Mesenchymal stem cell (in vitro differentiated cells and primary cell): ENCODE measurements around the gene PRKAB2.
"Not testable (repeated sequence)": the region's sequence is repeated elsewhere in the genome, so short reads cannot be mapped to it uniquely, and the experiment has no call there.

Source experiments
- DNase-seq: peaks from one replicate; pipeline ENCODE4 v3.0.0-alpha.2; 2013
- H2AFZ ChIP-seq: one replicate; pipeline ENCODE4 v1.6.1; 2013; ENCODE audit warnings: low read depth, mild to moderate bottlenecking, control low read depth, inconsistent platforms, low read length, moderate library complexity
- H2AK5ac ChIP-seq: 2 replicates; pipeline ENCODE4 v1.6.1; 2013; ENCODE audit warnings: low read length, moderate library complexity, mild to moderate bottlenecking, inconsistent platforms; ENCODE audit not compliant: severe bottlenecking
- H2BK120ac ChIP-seq: one replicate; pipeline ENCODE4 v1.6.1; 2013; ENCODE audit warnings: low read depth, mild to moderate bottlenecking, inconsistent platforms, low read length, moderate library complexity
- H2BK12ac ChIP-seq, 2 experiments: one replicate each; pipeline ENCODE4 v1.6.1; 2013; ENCODE audit warnings: inconsistent platforms in 2 of 2, low read length in 2 of 2, mild to moderate bottlenecking in 2 of 2, moderate library complexity in 2 of 2, control low read depth in 1 of 2
- H2BK15ac ChIP-seq: one replicate; pipeline ENCODE4 v1.6.1; 2013; ENCODE audit warnings: mild to moderate bottlenecking, low read depth, inconsistent platforms; ENCODE audit not compliant: poor library complexity, severe bottlenecking
- H2BK5ac ChIP-seq: 2 replicates; pipeline ENCODE4 v1.6.1; 2013; ENCODE audit warnings: low read depth, mild to moderate bottlenecking, low read length, control low read depth, inconsistent platforms; ENCODE audit not compliant: poor library complexity, severe bottlenecking
- H3K14ac ChIP-seq, 2 experiments: one replicate each; pipeline ENCODE4 v1.6.1; 2013; ENCODE audit warnings: inconsistent platforms in 2 of 2, low read length in 2 of 2, control low read depth in 1 of 2, mild to moderate bottlenecking in 1 of 2, moderate library complexity in 1 of 2
- H3K18ac ChIP-seq, 2 experiments: one replicate each; pipeline ENCODE4 v1.6.1; 2013; ENCODE audit warnings: inconsistent platforms in 2 of 2, low read length in 2 of 2, control low read depth in 1 of 2, low read depth in 1 of 2, mild to moderate bottlenecking in 1 of 2
- H3K23ac ChIP-seq, 2 experiments: one replicate each; pipeline ENCODE4 v1.6.1; 2013; ENCODE audit warnings: inconsistent platforms in 2 of 2, low read length in 2 of 2, mild to moderate bottlenecking in 2 of 2, moderate library complexity in 2 of 2, control low read depth in 1 of 2
- H3K27ac ChIP-seq: 2 replicates; pipeline ENCODE4 v1.5.1; 2013; ENCODE audit warnings: mild to moderate bottlenecking, moderate library complexity, low read length, control low read depth, inconsistent platforms; ENCODE audit not compliant: poor library complexity, severe bottlenecking
- H3K27me3 ChIP-seq, 2 experiments: 2 replicates each; pipeline versions ENCODE4 v1.6.1 to v1.7.0; 2013; ENCODE audit warnings: low read length in 2 of 2, mild to moderate bottlenecking in 2 of 2, moderate library complexity in 2 of 2, control low read depth in 1 of 2, inconsistent platforms in 1 of 2; ENCODE audit not compliant: control insufficient read depth in 1 of 2, insufficient read depth in 1 of 2
- H3K36me3 ChIP-seq, 2 experiments: 2 replicates each; pipeline versions ENCODE4 v1.6.1 to v1.7.0; 2013; ENCODE audit warnings: low read length in 2 of 2, control low read depth in 1 of 2, inconsistent platforms in 1 of 2, low read depth in 1 of 2, mild to moderate bottlenecking in 1 of 2; ENCODE audit not compliant: insufficient read depth in 2 of 2, control insufficient read depth in 1 of 2
- H3K4ac ChIP-seq, 2 experiments: one replicate each; pipeline ENCODE4 v1.6.1; 2013; ENCODE audit warnings: inconsistent platforms in 2 of 2, low read length in 2 of 2, mild to moderate bottlenecking in 2 of 2, moderate library complexity in 2 of 2, control low read depth in 1 of 2, low read depth in 1 of 2
- H3K4me1 ChIP-seq: 2 replicates; pipeline ENCODE4 v1.6.1; 2013; ENCODE audit warnings: low read depth, low read length, control low read depth; ENCODE audit not compliant: control insufficient read depth, insufficient read depth
- H3K4me2 ChIP-seq: 2 replicates; pipeline ENCODE4 v1.6.1; 2013; ENCODE audit warnings: low read length, mild to moderate bottlenecking, inconsistent platforms; ENCODE audit not compliant: poor library complexity, severe bottlenecking
- H3K4me3 ChIP-seq, 2 experiments: 2 replicates each; pipeline versions ENCODE4 v1.5.1 to v1.7.0; 2013; ENCODE audit warnings: low read length in 2 of 2, mild to moderate bottlenecking in 2 of 2, control low read depth in 1 of 2, low read depth in 1 of 2; ENCODE audit not compliant: insufficient read depth in 1 of 2
- H3K79me1 ChIP-seq: replicated peaks from 2 replicates; pipeline ENCODE4 v1.6.1; 2013; ENCODE audit warnings: mild to moderate bottlenecking, control low read depth, low read length, inconsistent platforms; ENCODE audit not compliant: poor library complexity, severe bottlenecking
- H3K9ac ChIP-seq: 2 replicates; pipeline ENCODE4 v1.7.0; 2013; ENCODE audit warnings: mild to moderate bottlenecking, low read length, moderate library complexity
- H3K9me3 ChIP-seq: 2 replicates; pipeline ENCODE4 v1.7.0; 2013; ENCODE audit warnings: mild to moderate bottlenecking, low read length; ENCODE audit not compliant: control insufficient read depth
- H4K8ac ChIP-seq: one replicate; pipeline ENCODE4 v1.6.1; 2013; ENCODE audit warnings: inconsistent platforms, mild to moderate bottlenecking, low read length, moderate library complexity
- H4K91ac ChIP-seq: one replicate; pipeline ENCODE4 v1.6.1; 2013; ENCODE audit warnings: mild to moderate bottlenecking, low read length, inconsistent platforms
- WGBS: methylation state at CpG from one replicate; pipeline ENCODE4 v1.1.7; 2013; ENCODE audit warnings: mixed read lengths; 5-methylcytosine and 5-hydroxymethylcytosine counted together

Gene PRKAB2

DNA sequence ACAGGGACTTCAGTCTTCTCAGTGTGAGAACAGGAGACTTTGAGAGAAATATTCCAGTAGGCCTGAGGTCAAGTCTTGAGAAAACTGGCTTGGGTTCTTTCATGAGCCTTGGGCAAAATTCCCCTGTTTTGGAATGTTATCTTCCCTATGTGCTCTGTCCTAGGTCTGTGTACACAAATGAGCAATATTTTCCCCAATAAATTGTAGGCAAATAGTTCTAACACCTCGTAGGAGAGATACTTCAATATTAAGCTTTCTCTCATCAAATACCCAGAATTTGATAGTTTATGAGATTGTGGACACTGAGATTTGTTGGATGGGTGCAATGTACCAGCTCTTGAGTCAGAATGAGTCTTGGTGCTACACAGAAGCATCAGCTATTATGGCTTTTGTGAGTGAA is 57.9 kb downstream of the PRKAB2 start:
- H3K23ac ChIP-seq, H3K14ac ChIP-seq, H3K79me1 ChIP-seq, DNase-seq, H4K8ac ChIP-seq, H4K91ac ChIP-seq, H2BK120ac ChIP-seq, H3K4ac ChIP-seq, H3K9ac ChIP-seq, H3K9me3 ChIP-seq, H2BK15ac ChIP-seq, H2AFZ ChIP-seq, H3K18ac ChIP-seq, H3K4me1 ChIP-seq, H2BK5ac ChIP-seq, H2AK5ac ChIP-seq, H3K36me3 ChIP-seq, H3K27ac ChIP-seq, H3K4me3 ChIP-seq, H3K4me2 ChIP-seq, H2BK12ac ChIP-seq: not testable (repeated sequence)
- H3K27me3 ChIP-seq, result peaks cover 0 to 14% of the 10 kb centered on the region in 2 experiments
- WGBS, result no CpG with 5 or more reads among the region's 1 CpG

DNA sequence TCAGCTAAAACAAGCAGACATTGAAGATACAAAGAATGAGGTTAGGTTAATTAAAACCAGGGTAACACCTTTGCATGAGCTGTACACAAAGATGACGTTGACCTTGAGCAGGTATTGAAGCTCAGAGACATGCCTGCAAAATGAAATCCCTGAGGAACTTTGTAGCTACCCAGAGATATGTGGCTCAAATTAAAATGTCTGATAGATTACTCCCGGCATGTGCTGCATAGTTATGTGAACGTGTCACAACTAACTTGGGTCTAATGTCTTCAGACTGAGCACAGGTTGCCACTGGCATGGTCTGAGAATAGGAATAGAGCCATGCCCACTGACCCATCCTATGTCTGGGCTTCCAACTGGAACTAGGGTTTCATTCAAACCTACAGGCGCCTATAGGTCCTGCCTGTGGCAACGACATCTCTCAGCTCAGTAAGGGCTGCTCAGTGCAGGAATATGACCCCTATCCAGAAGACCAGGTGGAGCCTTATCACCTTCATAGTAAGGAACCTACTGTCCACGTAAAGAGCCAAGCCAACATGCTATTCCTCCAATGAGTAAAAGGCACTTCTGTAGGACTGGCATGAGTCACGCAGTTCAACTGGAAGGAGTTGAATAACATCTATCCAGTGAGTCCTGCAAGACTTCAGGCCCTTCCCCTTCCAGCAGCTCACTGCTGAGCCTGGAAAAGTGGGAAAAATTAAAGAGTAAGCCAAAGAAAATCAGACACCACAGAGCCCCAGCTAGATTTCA is 60.7 kb downstream of the PRKAB2 start:
- no peak overlapping the region for H3K9ac ChIP-seq
- no peak overlapping the region for H3K4me3 ChIP-seq
- 71% methylated on average over 7 of the region's 7 CpGs for WGBS

DNA sequence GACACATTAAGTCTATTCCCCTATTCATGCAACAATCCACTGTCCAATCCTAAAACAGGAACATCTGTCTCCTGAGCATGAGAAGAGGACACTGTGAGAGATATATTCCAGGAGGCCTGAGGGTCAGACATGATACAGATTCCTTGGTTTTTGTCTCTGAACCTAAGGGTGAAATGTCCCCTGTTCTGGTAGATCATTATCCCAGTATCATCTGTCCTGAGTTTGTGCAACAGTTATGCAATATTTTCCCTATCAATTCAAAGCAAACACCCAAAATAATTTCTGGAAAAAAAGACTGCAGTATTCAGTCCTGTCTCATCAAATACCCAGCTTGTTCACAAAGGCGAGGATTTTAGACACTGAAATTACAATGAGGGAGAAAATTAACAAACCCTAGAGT is 61.4 kb downstream of the PRKAB2 start:
- H4K91ac ChIP-seq, result no peak overlapping the region
- H3K14ac ChIP-seq, result no peak overlapping the region
- H2BK12ac ChIP-seq, result no peak overlapping the region
- H3K9me3 ChIP-seq, result no peaks in the 10 kb centered on the region
- WGBS, result 63% methylated on average over 1 of the region's 1 CpG
- no peak overlapping the region for H2AFZ ChIP-seq
- H3K9ac ChIP-seq, result no peak overlapping the region
- H3K18ac ChIP-seq, result no peak overlapping the region
- no peak overlapping the region for H4K8ac ChIP-seq
- no peak overlapping the region for H2AK5ac ChIP-seq
- DNase-seq, result no peak
- no peak overlapping the region for H3K4me2 ChIP-seq
- peaks cover 0 to 20% of the 10 kb centered on the region in 2 experiments for H3K27me3 ChIP-seq
- no peaks in the 10 kb centered on the region for H3K4me1 ChIP-seq
- H3K23ac ChIP-seq, result no peak overlapping the region
- no peak overlapping the region for H2BK15ac ChIP-seq
- no peak overlapping the region for H3K4me3 ChIP-seq
- no peaks in the 10 kb centered on the region for H3K79me1 ChIP-seq
- H2BK120ac ChIP-seq, result no peak overlapping the region
- no peak overlapping the region for H2BK5ac ChIP-seq
- H3K4ac ChIP-seq, result no peak overlapping the region
- H3K36me3 ChIP-seq, result no peaks in the 10 kb centered on the region
- no peak overlapping the region for H3K27ac ChIP-seq

More for the DNA sequence above, 60.7 kb downstream of the PRKAB2 start:
- H2BK12ac ChIP-seq, result no peak overlapping the region
- H4K91ac ChIP-seq, result no peak overlapping the region
- H3K4me2 ChIP-seq, result no peak overlapping the region
- no peak overlapping the region for H4K8ac ChIP-seq
- no peak overlapping the region for H3K23ac ChIP-seq
- no peaks in the 10 kb centered on the region for H3K79me1 ChIP-seq
- no peaks in the 10 kb centered on the region for H3K36me3 ChIP-seq
- no peak overlapping the region for H3K18ac ChIP-seq
- H2BK120ac ChIP-seq, result no peak overlapping the region
- no peak overlapping the region for H2BK5ac ChIP-seq
- DNase-seq, result no peak
- H2BK15ac ChIP-seq, result no peak overlapping the region
- no peak overlapping the region for H2AFZ ChIP-seq
- no peak overlapping the region for H3K14ac ChIP-seq
- H2AK5ac ChIP-seq, result no peak overlapping the region
- no peaks in the 10 kb centered on the region for H3K4me1 ChIP-seq
- H3K27me3 ChIP-seq, result peaks cover 0 to 19% of the 10 kb centered on the region in 2 experiments
- no peaks in the 10 kb centered on the region for H3K9me3 ChIP-seq
- no peak overlapping the region for H3K27ac ChIP-seq
- no peak overlapping the region for H3K4ac ChIP-seq

DNA sequence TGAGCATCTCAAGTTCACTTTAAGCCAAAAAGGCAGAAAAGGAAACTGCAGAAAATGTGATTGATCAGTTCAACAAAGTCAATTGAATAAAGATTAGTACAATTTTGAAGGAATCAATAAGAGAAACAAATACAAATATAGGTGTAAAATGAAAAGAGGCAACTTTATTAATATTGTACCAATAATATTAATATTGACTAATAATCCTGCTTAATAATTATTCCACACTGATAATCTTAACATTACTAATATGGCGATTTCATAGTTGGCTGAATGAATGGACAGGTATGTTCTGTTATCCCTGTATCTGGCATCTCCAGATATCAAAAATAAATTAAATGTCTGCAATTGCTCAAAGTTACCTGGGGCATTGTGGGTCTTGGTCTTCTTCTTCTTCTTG is 61.8 kb downstream of the PRKAB2 start:
- Histone ChIP-seq H3K9me3 (no peaks in the 10 kb centered on the region), H3K79me1 (no peaks in the 10 kb centered on the region), H3K14ac (no peak overlapping the region), H2AFZ (no peak overlapping the region), H3K27ac (no peak overlapping the region), H3K4ac (no peak overlapping the region), H3K23ac (no peak overlapping the region), H3K18ac (no peak overlapping the region), H3K36me3 (no peaks in the 10 kb centered on the region), H4K91ac (no peak overlapping the region), H3K4me3 (no peak overlapping the region), H3K4me1 (no peaks in the 10 kb centered on the region), H4K8ac (no peak overlapping the region), H3K27me3 (peaks cover 0 to 24% of the 10 kb centered on the region in 2 experiments), H2BK5ac (no peak overlapping the region), H2BK12ac (no peak overlapping the region), H2BK120ac (no peak overlapping the region), H2AK5ac (no peak overlapping the region), H3K4me2 (no peak overlapping the region), H3K9ac (no peak overlapping the region), H2BK15ac (no peak overlapping the region)
- WGBS, result no CpG with 5 or more reads among the region's 1 CpG
- DNase-seq, result no peak
